H1 (cell line): ENCODE data around the gene DNM1L. TPM values are rescaled to one million over a fixed set of nuclear protein-coding genes. Genes with fewer than 3 reads are reported as not detected.
A peak's percentile ranks its signal among the peaks of the same experiment; 100 is the strongest.

Experiments used
- CEBPB ChIP-seq: IDR thresholded peaks from 2 replicates; pipeline ENCODE4 v1.6.1; 2012; ENCODE audit warnings: low read depth, low read length
- CHD1 ChIP-seq: IDR thresholded peaks from 2 replicates; pipeline ENCODE4 v1.6.1; 2012; ENCODE audit warnings: low read depth, low read length, improper control_type of control experiment
- HDAC6 ChIP-seq: IDR thresholded peaks from one replicate; pipeline ENCODE4 v1.7.1; 2012; ENCODE audit warnings: low read depth, mild to moderate bottlenecking, inconsistent platforms, low read length, moderate library complexity
- KDM4A ChIP-seq: IDR thresholded peaks from one replicate; pipeline ENCODE4 v1.7.1; 2012; ENCODE audit warnings: low read depth, mild to moderate bottlenecking, moderate library complexity, low read length, inconsistent platforms; ENCODE audit not compliant: severe bottlenecking
- MAFK ChIP-seq: IDR thresholded peaks from 2 replicates; pipeline ENCODE4 v1.6.1; 2012; ENCODE audit warnings: low read depth, mild to moderate bottlenecking, improper control_type of control experiment, low read length
- NANOG ChIP-seq: IDR thresholded peaks from 2 replicates; pipeline ENCODE4 v1.6.1; 2011; ENCODE audit warnings: low read length, low read depth, mild to moderate bottlenecking, inconsistent platforms; ENCODE audit not compliant: insufficient read depth, poor library complexity, severe bottlenecking
- RBBP5 ChIP-seq: IDR thresholded peaks from 2 replicates; pipeline ENCODE4 v1.7.1; 2012; ENCODE audit warnings: low read depth, mild to moderate bottlenecking, inconsistent platforms, low read length, moderate library complexity, borderline replicate concordance
- RFX5 ChIP-seq: IDR thresholded peaks from 2 replicates; pipeline ENCODE4 v1.6.1; 2011; ENCODE audit warnings: low read depth, low read length, improper control_type of control experiment, borderline replicate concordance
- SP4 ChIP-seq: IDR thresholded peaks from 2 replicates; pipeline ENCODE4 v1.6.1; 2012; ENCODE audit warnings: low read length, inconsistent platforms
- TEAD4 ChIP-seq: IDR thresholded peaks from 2 replicates; pipeline ENCODE4 v1.6.1; 2012; ENCODE audit warnings: low read depth, low read length, inconsistent platforms, mixed read lengths
- polyA plus RNA-seq, 7 experiments: library from polyadenylated mRNA; depleted of rRNA in 3 of 7; stranded (reverse) in 5 of 7; unstranded in 2 of 7; fragments of >200 nt in 5 of 7; fragments of 200-250 nt in 2 of 7; gene quantifications; 1 replicate in 5 of 7; 2 replicates in 1 of 7; 4 replicates in 1 of 7; pipeline versions ENCODE4 v1.2.1 to v1.2.3, GENCODE V29; 2011 to 2013; ENCODE audit warnings: missing spikeins in 2 of 7, mixed read lengths in 2 of 7
- total RNA-seq: library from RNA; stranded (reverse); fragmentation: NEBNext Ultra II Directional; extraction: Animal tissue kit (Norgen Biotek cat#: 25700); gene quantifications from 2 replicates; pipeline ENCODE4 v1.2.1, GENCODE V29; 2021
- TF ChIP-seq, protein P1 (sequence below), 3 experiments: IDR thresholded peaks; 1 replicate in 2 of 3; 2 replicates in 1 of 3; pipeline versions ENCODE4 v1.5.1 to v1.6.1; 2011; ENCODE audit warnings: low read length in 3 of 3, mild to moderate bottlenecking in 3 of 3, inconsistent platforms in 2 of 3, low read depth in 1 of 3, moderate library complexity in 1 of 3; ENCODE audit not compliant: insufficient read depth in 1 of 3; ENCODE audit errors: control extremely low read depth in 1 of 3
- TF ChIP-seq, protein P2 (sequence below): IDR thresholded peaks from 2 replicates; pipeline ENCODE4 v1.6.1; 2011; ENCODE audit warnings: low read depth, mild to moderate bottlenecking, low read length; ENCODE audit not compliant: insufficient read depth

DNM1L gene
- total and polyA plus RNA-seq, 2 of the 8 experiments (the other 6 are each of a cell fraction or from before 2014, with no cell fraction given): 23.7 to 93.9 TPM

DNA sequence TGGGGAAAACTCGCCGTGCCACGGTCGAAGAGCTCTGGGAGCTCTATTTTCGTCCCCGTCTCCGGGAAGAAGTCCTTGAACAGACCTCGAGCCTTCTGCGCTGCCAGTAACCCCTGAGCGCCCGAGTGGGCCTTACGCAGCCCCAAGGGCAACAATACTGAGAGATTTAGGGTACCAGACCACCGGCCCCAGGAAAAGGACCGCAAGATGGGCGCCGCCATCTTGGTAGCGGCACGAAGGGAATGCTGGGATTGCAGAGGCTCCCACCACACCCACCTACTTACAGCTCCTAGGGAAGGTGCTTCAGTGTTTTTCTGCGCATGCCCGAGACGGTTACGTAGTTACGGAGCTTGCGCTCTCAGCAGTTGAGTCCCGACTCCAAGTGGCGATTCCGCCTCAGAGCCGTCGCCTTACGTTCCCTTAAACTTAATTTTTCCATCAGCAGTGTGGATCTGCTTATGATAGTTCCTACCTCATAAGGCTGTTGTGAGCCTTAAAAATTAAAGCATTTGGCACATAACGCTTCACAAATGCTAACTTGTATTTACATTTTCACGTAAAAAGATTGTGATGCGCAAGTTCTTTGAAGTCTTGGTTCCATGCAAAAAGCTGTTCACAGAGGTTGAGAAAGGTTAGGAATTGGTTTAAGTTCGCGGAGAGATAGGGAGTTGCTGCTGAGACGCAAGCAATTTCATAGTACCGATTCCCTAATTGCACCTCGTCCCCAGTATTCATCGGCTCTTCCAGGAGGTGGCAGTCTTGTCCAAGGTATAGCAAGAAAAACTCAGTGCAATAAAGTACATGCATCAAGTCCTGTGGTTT is 76.8 kb downstream of the DNM1L start, which contains the start of gene YARS2 (continued):
- TF ChIP-seq, protein P1, sequence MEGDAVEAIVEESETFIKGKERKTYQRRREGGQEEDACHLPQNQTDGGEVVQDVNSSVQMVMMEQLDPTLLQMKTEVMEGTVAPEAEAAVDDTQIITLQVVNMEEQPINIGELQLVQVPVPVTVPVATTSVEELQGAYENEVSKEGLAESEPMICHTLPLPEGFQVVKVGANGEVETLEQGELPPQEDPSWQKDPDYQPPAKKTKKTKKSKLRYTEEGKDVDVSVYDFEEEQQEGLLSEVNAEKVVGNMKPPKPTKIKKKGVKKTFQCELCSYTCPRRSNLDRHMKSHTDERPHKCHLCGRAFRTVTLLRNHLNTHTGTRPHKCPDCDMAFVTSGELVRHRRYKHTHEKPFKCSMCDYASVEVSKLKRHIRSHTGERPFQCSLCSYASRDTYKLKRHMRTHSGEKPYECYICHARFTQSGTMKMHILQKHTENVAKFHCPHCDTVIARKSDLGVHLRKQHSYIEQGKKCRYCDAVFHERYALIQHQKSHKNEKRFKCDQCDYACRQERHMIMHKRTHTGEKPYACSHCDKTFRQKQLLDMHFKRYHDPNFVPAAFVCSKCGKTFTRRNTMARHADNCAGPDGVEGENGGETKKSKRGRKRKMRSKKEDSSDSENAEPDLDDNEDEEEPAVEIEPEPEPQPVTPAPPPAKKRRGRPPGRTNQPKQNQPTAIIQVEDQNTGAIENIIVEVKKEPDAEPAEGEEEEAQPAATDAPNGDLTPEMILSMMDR (IDR thresholded peaks at IDR 0.05; ENCODE audit: control extremely low read depth in 1 of 3, insufficient read depth in 1 of 3, low read depth in 1 of 3, low read length in 3 of 3): peak; percentile 35 to 89 (median 76)
- TF ChIP-seq NANOG (no peak), RFX5 (no peak), KDM4A (peak; percentile 28), MAFK (no peak; the same call in 1 of the 2 replicates), CHD1 (0 out of 2 replicates have a peak, but pooled peaks have one; percentile 41), HDAC6 (no peak), RBBP5 (peak; percentile 94), CEBPB (no peak), SP4 (peak; percentile 58; the same call in 1 of the 2 replicates), TEAD4 (0 out of 2 replicates have a peak, but pooled peaks have one; percentile 12)
- TF ChIP-seq, protein P2, sequence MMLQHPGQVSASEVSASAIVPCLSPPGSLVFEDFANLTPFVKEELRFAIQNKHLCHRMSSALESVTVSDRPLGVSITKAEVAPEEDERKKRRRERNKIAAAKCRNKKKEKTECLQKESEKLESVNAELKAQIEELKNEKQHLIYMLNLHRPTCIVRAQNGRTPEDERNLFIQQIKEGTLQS: no peak
